HCT116 (cell line): ENCODE data around the gene AFAP1. TPM values are rescaled to one million over a fixed set of nuclear protein-coding genes. Genes with fewer than 3 reads are reported as not detected.

ENCODE experiments used
- ATAC-seq: fragments of 200-7000 bp; cut with Tn5 transposase; 2 replicates; pipeline ENCODE4 v1.9.1; 2020; ENCODE audit warnings: mild to moderate bottlenecking, moderate library complexity
- BruUV-seq: library from RNA; stranded (reverse); fragments of 400-500 nt; replicated peaks from 2 replicates; lab custom pipeline; 2021; lab: Mats Ljungman, UMichigan
- CTCF ChIA-PET: fragments of 300-600 bp; sonication (Branson Sonifier 250); formaldehyde crosslinking; loops from one replicate; lab custom pipeline; 2021; ENCODE audit warnings: antibody characterized with exemption; lab: Charles Lee
- POLR2A ChIA-PET: fragments of 300-600, 350-600 bp; sonication (Branson Sonifier 250); formaldehyde crosslinking; loops from one replicate; lab custom pipeline; 2021; ENCODE audit warnings: antibody characterized with exemption; lab: Charles Lee
- RAD21 ChIA-PET, 2 experiments: fragments of 300-600 bp; sonication (Branson Sonifier 250); formaldehyde crosslinking; loops; one replicate each; lab custom pipeline; 2023; ENCODE audit warnings: low total read pairs in 2 of 2; ENCODE audit not compliant: uncharacterized antibody in 2 of 2, unreplicated experiment in 2 of 2, low non-redundant PET in 1 of 2; lab: Charles Lee
- DNase-seq: peaks from one replicate; pipeline ENCODE4 v3.0.0-alpha.2; 2010; ENCODE audit warnings: low read depth, low spot score
- H2AFZ ChIP-seq: fragments of 200-600 bp; shearing (Covaris generic), sonication (generic); 2 replicates; pipeline ENCODE4 v1.6.1; 2017; ENCODE audit warnings: low read depth, mixed run types, mixed read lengths, antibody characterized with exemption, low read length; ENCODE audit not compliant: poor library complexity, severe bottlenecking
- H3K27ac ChIP-seq: 2 replicates; pipeline ENCODE4 v1.5.1; 2012; ENCODE audit warnings: low read depth, low read length
- H3K27me3 ChIP-seq: fragments of 200-600 bp; sonication (generic); 2 replicates; pipeline ENCODE4 v1.6.1; 2016; ENCODE audit warnings: mixed run types, low read length, mixed read lengths; ENCODE audit not compliant: insufficient read depth
- H3K36me3 ChIP-seq, 2 experiments: fragments of 200-500 bp in 1 of 2; fragments of 200-600 bp in 1 of 2; sonication (Bioruptor generic) in 1 of 2; sonication (generic) in 1 of 2; 2 replicates each; pipeline versions ENCODE4 v1.5.1 to v1.6.1; 2014 to 2016; ENCODE audit warnings: low read length in 2 of 2, inconsistent platforms in 1 of 2, mixed read lengths in 1 of 2, mixed run types in 1 of 2; ENCODE audit not compliant: insufficient read depth in 2 of 2, control insufficient read depth in 1 of 2
- H3K4me1 ChIP-seq, 2 experiments: fragments of 200-600 bp in 1 of 2; sonication (generic) in 1 of 2; 2 replicates each; pipeline versions ENCODE4 v1.5.1 to v1.6.1; 2012 to 2017; ENCODE audit warnings: low read length in 2 of 2, inconsistent platforms in 1 of 2, mild to moderate bottlenecking in 1 of 2, mixed read lengths in 1 of 2, mixed run types in 1 of 2, moderate library complexity in 1 of 2; ENCODE audit not compliant: insufficient read depth in 2 of 2, control insufficient read depth in 1 of 2
- H3K4me2 ChIP-seq: fragments of 200-600 bp; sonication (generic); 2 replicates; pipeline ENCODE4 v1.6.1; 2017; ENCODE audit warnings: mixed run types, low read length, mixed read lengths
- H3K4me3 ChIP-seq, 2 experiments: fragments of 200-600 bp in 1 of 2; sonication (generic) in 1 of 2; replicated peaks in 1 of 2; 2 replicates each; pipeline ENCODE4 v1.5.1; 2011 to 2016; ENCODE audit warnings: low read length in 2 of 2, control low read depth in 1 of 2, low read depth in 1 of 2, mild to moderate bottlenecking in 1 of 2, mixed read lengths in 1 of 2, mixed run types in 1 of 2
- H3K79me2 ChIP-seq: fragments of 200-600 bp; sonication (generic); 2 replicates; pipeline ENCODE4 v1.6.1; 2017; ENCODE audit warnings: mild to moderate bottlenecking, mixed run types, low read length, moderate library complexity, mixed read lengths; ENCODE audit not compliant: insufficient read depth
- H3K9ac ChIP-seq: fragments of 200-600 bp; sonication (generic); 2 replicates; pipeline ENCODE4 v1.6.1; 2016; ENCODE audit warnings: low read length, mixed read lengths
- H3K9me2 ChIP-seq: fragments of 200-600 bp; sonication (generic), shearing (Covaris generic); 2 replicates; pipeline ENCODE4 v1.6.1; 2017; ENCODE audit warnings: mixed run types, mild to moderate bottlenecking, moderate library complexity; ENCODE audit not compliant: insufficient read depth
- H3K9me3 ChIP-seq, 2 experiments: fragments of 200-500 bp in 1 of 2; fragments of 200-600 bp in 1 of 2; sonication (Bioruptor generic) in 1 of 2; sonication (generic) in 1 of 2; 2 replicates each; pipeline ENCODE4 v1.6.1; 2014 to 2017; ENCODE audit warnings: low read length in 2 of 2, mixed read lengths in 2 of 2, inconsistent platforms in 1 of 2, low read depth in 1 of 2, mild to moderate bottlenecking in 1 of 2, mixed run types in 1 of 2, moderate library complexity in 1 of 2; ENCODE audit not compliant: control insufficient read depth in 1 of 2, insufficient read depth in 1 of 2
- H4K20me1 ChIP-seq: fragments of 200-600 bp; sonication (generic), shearing (Covaris generic); 2 replicates; pipeline ENCODE4 v1.6.1; 2017; ENCODE audit warnings: mixed run types, mild to moderate bottlenecking, moderate library complexity; ENCODE audit not compliant: insufficient read depth
- ATF3 ChIP-seq: IDR thresholded peaks from 2 replicates; pipeline ENCODE4 v1.6.1; 2012
- CBX3 ChIP-seq: IDR thresholded peaks from 2 replicates; pipeline ENCODE4 v1.6.1; 2012; ENCODE audit warnings: low read depth
- CEBPB ChIP-seq: IDR thresholded peaks from 2 replicates; pipeline ENCODE4 v1.6.1; 2012; ENCODE audit warnings: low read depth
- EGR1 ChIP-seq: IDR thresholded peaks from 2 replicates; pipeline ENCODE4 v1.6.1; 2012; ENCODE audit warnings: low read depth
- ELF1 ChIP-seq: IDR thresholded peaks from 2 replicates; pipeline ENCODE4 v1.6.1; 2012; ENCODE audit warnings: low read depth, borderline replicate concordance
- EZH2 ChIP-seq: fragments of 200-600 bp; sonication (generic); IDR thresholded peaks from 2 replicates; pipeline ENCODE4 v1.6.1; 2017; ENCODE audit warnings: antibody characterized with exemption, mixed run types
- EZH2phosphoT487 ChIP-seq: fragments of 200-600 bp; IDR thresholded peaks from 2 replicates; pipeline ENCODE4 v1.6.1; 2018; ENCODE audit warnings: antibody characterized with exemption, borderline replicate concordance
- FOSL1 ChIP-seq: IDR thresholded peaks from 2 replicates; pipeline ENCODE4 v1.6.1; 2012; ENCODE audit warnings: low read depth
- MAX ChIP-seq: IDR thresholded peaks from 2 replicates; pipeline ENCODE4 v1.6.1; 2012
- POLR2A ChIP-seq: IDR thresholded peaks from 2 replicates; pipeline ENCODE4 v1.7.0; 2011; ENCODE audit warnings: borderline replicate concordance; ENCODE audit not compliant: insufficient read depth, insufficient read length; ENCODE audit errors: extremely low read depth
- POLR2AphosphoS5 ChIP-seq: IDR thresholded peaks from 2 replicates; pipeline ENCODE4 v1.6.1; 2011; ENCODE audit warnings: mild to moderate bottlenecking, low read depth, low read length, moderate library complexity
- REST ChIP-seq: IDR thresholded peaks from 2 replicates; pipeline ENCODE4 v1.6.1; 2012; ENCODE audit warnings: low read depth
- SIN3A ChIP-seq: IDR thresholded peaks from 2 replicates; pipeline ENCODE4 v1.6.1; 2012; ENCODE audit warnings: low read depth
- SRF ChIP-seq: IDR thresholded peaks from 2 replicates; pipeline ENCODE4 v1.6.1; 2012; ENCODE audit warnings: low read depth
- TCF7L2 ChIP-seq: IDR thresholded peaks from 2 replicates; pipeline ENCODE4 v1.7.0; 2011; ENCODE audit warnings: borderline replicate concordance, inconsistent platforms; ENCODE audit not compliant: insufficient read depth, insufficient read length; ENCODE audit errors: extremely low read depth
- YY1 ChIP-seq: IDR thresholded peaks from 2 replicates; pipeline ENCODE4 v1.6.1; 2011; ENCODE audit warnings: low read length, low read depth, moderate library complexity, mild to moderate bottlenecking; ENCODE audit not compliant: insufficient replicate concordance; ENCODE audit errors: extremely low read depth
- ZNF274 ChIP-seq: fragments of 200-500 bp; sonication (Bioruptor generic); IDR thresholded peaks from 2 replicates; pipeline ENCODE4 v1.6.1; 2014; ENCODE audit warnings: mild to moderate bottlenecking, low read depth, low read length, inconsistent platforms
- intact Hi-C: fragments of 100-400 bp; cut with micrococcal nuclease; formaldehyde crosslinking; loops from 2 replicates; pipeline ENCODE4 v1.10.0; 2022
- total RNA-seq: library from RNA; stranded (reverse); gene quantifications from one replicate; pipeline ENCODE4 v1.2.1, GENCODE V29; 2021; ENCODE audit not compliant: unreplicated experiment
- TF ChIP-seq, protein P1 (sequence below), 3 experiments: fragments of 200-600 bp in 1 of 3; sonication (generic) in 1 of 3; IDR thresholded peaks in 2 of 3; conservative IDR thresholded peaks in 1 of 3; 2 replicates each; pipeline ENCODE4 v1.5.1; 2012 to 2017; ENCODE audit warnings: low read depth in 2 of 3, low read length in 2 of 3, antibody characterized with exemption in 1 of 3, borderline replicate concordance in 1 of 3, control low read depth in 1 of 3, mild to moderate bottlenecking in 1 of 3, mixed read lengths in 1 of 3, mixed run types in 1 of 3, moderate library complexity in 1 of 3; ENCODE audit not compliant: insufficient read depth in 1 of 3

Gene AFAP1
- total RNA-seq, 1 experiment from 2014 or later = 19.4 TPM

GRCh38 chr4:7769396-7770223 is 170.1 kb downstream of the AFAP1 start:
- ATAC-seq (no peak), DNase-seq (no peak)
- TF ChIP-seq, protein P1, sequence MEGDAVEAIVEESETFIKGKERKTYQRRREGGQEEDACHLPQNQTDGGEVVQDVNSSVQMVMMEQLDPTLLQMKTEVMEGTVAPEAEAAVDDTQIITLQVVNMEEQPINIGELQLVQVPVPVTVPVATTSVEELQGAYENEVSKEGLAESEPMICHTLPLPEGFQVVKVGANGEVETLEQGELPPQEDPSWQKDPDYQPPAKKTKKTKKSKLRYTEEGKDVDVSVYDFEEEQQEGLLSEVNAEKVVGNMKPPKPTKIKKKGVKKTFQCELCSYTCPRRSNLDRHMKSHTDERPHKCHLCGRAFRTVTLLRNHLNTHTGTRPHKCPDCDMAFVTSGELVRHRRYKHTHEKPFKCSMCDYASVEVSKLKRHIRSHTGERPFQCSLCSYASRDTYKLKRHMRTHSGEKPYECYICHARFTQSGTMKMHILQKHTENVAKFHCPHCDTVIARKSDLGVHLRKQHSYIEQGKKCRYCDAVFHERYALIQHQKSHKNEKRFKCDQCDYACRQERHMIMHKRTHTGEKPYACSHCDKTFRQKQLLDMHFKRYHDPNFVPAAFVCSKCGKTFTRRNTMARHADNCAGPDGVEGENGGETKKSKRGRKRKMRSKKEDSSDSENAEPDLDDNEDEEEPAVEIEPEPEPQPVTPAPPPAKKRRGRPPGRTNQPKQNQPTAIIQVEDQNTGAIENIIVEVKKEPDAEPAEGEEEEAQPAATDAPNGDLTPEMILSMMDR (IDR thresholded peaks at IDR 0.05 in 2 of 3, conservative IDR thresholded peaks at IDR 0.05 in 1 of 3; ENCODE audit: borderline replicate concordance in 1 of 3, insufficient read depth in 1 of 3, low read depth in 2 of 3, low read length in 2 of 3) = no peak
- TF ChIP-seq ATF3 = no peak
- no peak for TF ChIP-seq ZNF274
- TF ChIP-seq REST = no peak
- TF ChIP-seq SIN3A = no peak
- no peak for TF ChIP-seq MAX
- TF ChIP-seq ELF1 = no peak
- TF ChIP-seq CEBPB = no peak
- TF ChIP-seq EZH2phosphoT487 = no peak
- no peak for TF ChIP-seq SRF
- no peak for TF ChIP-seq EGR1
- no peak for TF ChIP-seq EZH2
- no peak for TF ChIP-seq TCF7L2
- TF ChIP-seq FOSL1 = no peak
- no peak for TF ChIP-seq CBX3
- no peak for TF ChIP-seq POLR2AphosphoS5
- no peak for TF ChIP-seq YY1
- no peak for TF ChIP-seq POLR2A
- no peaks in the 10 kb centered on the region for H3K9me3 ChIP-seq
- ChIA-PET POLR2A (no interaction called here), CTCF (interaction anchor here (1.1 kb wide), 1 partner anchor 8 kb away, joined by 3 read pairs; no protein-coding TSS in a partner anchor), RAD21 (no interaction called here)
- no peaks in the 10 kb centered on the region for H3K79me2 ChIP-seq
- H3K4me2 ChIP-seq = no peak overlapping the region
- H3K36me3 ChIP-seq = peaks cover 2 to 3% of the 10 kb centered on the region in 2 experiments; a peak in 1 of 4 replicates
- no peak overlapping the region for H2AFZ ChIP-seq
- no peak overlapping the region for H3K9ac ChIP-seq
- BruUV-seq = no TSS peak
- no peaks in the 10 kb centered on the region for H3K27me3 ChIP-seq
- H3K4me3 ChIP-seq = no peak overlapping the region
- no peaks in the 10 kb centered on the region for H3K9me2 ChIP-seq
- no peak overlapping the region for H3K27ac ChIP-seq
- H4K20me1 ChIP-seq = no peaks in the 10 kb centered on the region
- H3K4me1 ChIP-seq = no peaks in the 10 kb centered on the region
- intact Hi-C loops = loop anchor here (1.0 kb wide), 2 partner anchors 33 to 160 kb away; no protein-coding TSS in a partner anchor
